Thoracic aorta endothelial cell (primary cell): ENCODE measurements around the gene DAGLA. TPM values are rescaled to one million over a fixed set of nuclear protein-coding genes. Genes with fewer than 3 reads are reported as not detected.

Experiments
- total RNA-seq: library from RNA; depleted of rRNA; stranded (reverse); fragments of >200 nt; gene quantifications from 2 replicates; pipeline ENCODE4 v1.2.3, GENCODE V29; 2012

Gene DAGLA
- 1.7 and 2.3 TPM in 2 replicates for total RNA-seq

GRCh38 chr11:61679893-61680621 lies at the start of gene DAGLA:
TSS of gene DAGLA (plus strand) at chr11:61680391. CDS start at chr11:61720156, 39,765 bp downstream.

GRCh38 chr11:61752117-61752924 lies 72.1 kb downstream of the DAGLA start, which contains the start of gene MYRF:
TSS of gene MYRF (plus strand) at chr11:61752636. CDS start at chr11:61752745, 109 bp downstream.

GRCh38 chr11:61792310-61793082 lies 112.3 kb downstream of the DAGLA start, which contains the start of the genes FEN1 and TMEM258:
TSS of gene FEN1 (plus strand) at chr11:61792911. CDS start at chr11:61795362, 2,451 bp downstream.
TSS of gene TMEM258 (minus strand) at chr11:61792599. CDS start at chr11:61792558, 41 bp downstream.

Other genes starting within 250 kb of the DAGLA start
- gene LRRC10B, start 171.6 kb upstream of the DAGLA start, total RNA-seq: not detected in 2 replicates
- 0.13 and 0.36 TPM in 2 replicates for gene SYT7, start 99.3 kb upstream of the DAGLA start, total RNA-seq
- 0.66 and 1.4 TPM in 2 replicates for gene MYRF, start 72.2 kb downstream of the DAGLA start, total RNA-seq
- gene TMEM258, start 112.2 kb downstream of the DAGLA start, total RNA-seq: 46.4 and 56.1 TPM in 2 replicates
- gene FEN1, start 112.5 kb downstream of the DAGLA start, total RNA-seq: 48.8 and 63.8 TPM in 2 replicates
- gene FADS1, start 136.6 kb downstream of the DAGLA start, total RNA-seq: 70.5 and 134 TPM in 2 replicates
- 254 and 468 TPM in 2 replicates for gene FADS2, start 147.9 kb downstream of the DAGLA start, total RNA-seq
- 93.5 and 100 TPM in 2 replicates for gene FADS3, start 211.2 kb downstream of the DAGLA start, total RNA-seq
- 1.0 and 1.6 TPM in 2 replicates for gene RAB3IL1, start 237.2 kb downstream of the DAGLA start, total RNA-seq